GM12801 (cell line): Measurements from ENCODE around the gene TEX54.

ENCODE experiments used
- TF ChIP-seq, protein P1 (sequence below): IDR thresholded peaks from one replicate; pipeline ENCODE4 v1.5.1; 2011; ENCODE audit warnings: control low read depth; ENCODE audit not compliant: insufficient read length; ENCODE audit errors: extremely low read depth

Gene TEX54

DNA sequence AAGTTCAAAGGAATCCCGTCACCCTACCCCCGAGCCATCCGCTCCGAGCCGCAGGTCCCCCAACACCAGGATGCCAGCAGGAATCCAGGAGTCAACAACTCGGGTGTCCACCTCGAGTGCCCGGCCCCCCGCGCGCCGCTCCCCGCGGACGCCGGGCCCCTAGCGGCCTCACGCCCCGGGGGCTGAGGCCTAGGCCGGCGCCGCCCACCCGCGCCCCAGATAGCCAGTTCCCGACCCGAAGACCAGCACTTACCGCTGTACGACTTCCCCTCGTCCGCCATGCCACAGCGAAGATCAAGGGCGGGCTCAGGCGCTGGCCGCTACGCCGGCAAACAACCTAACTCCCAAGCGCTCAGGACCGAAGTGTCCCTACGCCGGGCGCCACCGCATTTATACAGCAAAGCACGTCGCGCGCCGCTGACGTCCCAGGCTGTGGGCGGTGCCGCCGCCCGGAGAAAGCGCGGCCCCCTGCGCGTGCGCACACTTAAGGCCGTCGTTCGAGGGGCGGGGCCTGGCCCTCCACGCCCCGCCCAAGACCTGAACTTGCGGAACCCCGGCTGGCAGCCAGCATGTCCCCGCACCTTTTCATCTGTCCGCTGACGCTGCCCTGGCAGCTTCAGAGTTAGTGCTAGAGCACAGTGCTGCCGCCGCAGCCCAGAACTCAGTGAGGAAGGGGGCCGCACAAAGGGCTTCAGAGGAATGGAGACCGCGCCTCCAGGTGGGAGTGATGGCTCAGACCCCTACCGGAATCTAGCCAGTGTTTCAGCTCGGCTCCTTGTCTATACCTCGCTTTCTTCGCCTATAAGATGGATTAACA, 27.4 kb downstream of the TEX54 start, which contains the start of gene NXF1:
TSS of gene NXF1 (minus strand) at position 365 of the 817 bp plus-strand sequence. CDS start at position 281, 84 bp downstream.
- TF ChIP-seq, protein P1, sequence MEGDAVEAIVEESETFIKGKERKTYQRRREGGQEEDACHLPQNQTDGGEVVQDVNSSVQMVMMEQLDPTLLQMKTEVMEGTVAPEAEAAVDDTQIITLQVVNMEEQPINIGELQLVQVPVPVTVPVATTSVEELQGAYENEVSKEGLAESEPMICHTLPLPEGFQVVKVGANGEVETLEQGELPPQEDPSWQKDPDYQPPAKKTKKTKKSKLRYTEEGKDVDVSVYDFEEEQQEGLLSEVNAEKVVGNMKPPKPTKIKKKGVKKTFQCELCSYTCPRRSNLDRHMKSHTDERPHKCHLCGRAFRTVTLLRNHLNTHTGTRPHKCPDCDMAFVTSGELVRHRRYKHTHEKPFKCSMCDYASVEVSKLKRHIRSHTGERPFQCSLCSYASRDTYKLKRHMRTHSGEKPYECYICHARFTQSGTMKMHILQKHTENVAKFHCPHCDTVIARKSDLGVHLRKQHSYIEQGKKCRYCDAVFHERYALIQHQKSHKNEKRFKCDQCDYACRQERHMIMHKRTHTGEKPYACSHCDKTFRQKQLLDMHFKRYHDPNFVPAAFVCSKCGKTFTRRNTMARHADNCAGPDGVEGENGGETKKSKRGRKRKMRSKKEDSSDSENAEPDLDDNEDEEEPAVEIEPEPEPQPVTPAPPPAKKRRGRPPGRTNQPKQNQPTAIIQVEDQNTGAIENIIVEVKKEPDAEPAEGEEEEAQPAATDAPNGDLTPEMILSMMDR, result no peak

DNA sequence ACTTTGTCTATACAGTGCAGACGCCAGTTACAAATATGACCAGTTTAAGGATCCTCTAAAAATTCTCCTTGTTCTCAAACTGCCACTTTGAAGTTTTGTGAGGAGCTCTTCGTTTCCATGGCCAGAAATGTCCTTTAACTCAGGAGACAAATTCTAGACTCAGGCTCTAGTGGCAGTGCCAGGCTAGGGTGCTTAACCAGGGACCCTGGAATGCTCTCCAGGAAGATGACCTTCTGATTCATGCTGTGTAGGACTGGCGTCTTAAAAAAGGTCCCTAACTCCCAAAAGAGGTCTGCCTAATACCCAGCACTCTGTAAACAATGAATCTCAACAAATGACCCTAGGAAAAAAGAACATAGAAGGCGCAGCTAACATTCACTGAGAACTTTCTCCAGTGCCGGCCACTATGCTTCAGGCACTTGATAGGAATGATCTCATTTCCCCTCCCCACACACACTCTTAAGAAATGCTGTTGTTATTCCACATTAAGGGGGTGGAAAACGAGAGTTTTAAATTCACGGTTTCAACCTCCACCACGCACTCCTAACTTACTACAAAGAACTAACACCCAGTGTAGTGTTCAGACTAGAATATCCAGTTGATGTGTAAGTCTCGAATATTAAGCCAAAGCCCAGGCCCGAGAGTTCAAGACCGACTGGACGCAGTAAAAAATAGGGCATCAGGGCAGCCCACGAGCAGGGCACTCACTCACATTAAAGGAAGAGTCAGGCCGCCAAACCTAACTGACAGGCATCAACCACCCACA, 28.1 kb downstream of the TEX54 start:
- TF ChIP-seq, protein P1, result no peak

DNA sequence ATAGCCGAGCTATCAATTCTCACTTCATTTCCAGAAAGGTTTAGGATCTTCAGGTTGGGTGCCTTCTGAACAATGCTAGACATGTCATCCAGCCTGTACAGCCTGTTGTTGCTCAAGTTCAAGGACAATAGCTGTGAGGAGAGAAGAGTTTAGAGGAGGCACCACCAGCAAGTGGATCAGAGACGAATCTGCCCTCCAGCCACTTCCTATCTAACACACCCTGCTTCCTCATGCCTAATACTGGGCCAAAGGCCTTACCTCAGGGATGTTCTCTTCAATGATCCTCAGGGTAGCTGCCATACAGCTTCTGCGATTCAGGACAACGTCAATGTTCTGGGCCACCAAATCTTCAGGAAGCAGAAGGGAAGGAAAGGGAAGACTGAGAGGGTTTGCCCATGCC, 31.6 kb downstream of the TEX54 start:
- TF ChIP-seq, protein P1, result no peak

DNA sequence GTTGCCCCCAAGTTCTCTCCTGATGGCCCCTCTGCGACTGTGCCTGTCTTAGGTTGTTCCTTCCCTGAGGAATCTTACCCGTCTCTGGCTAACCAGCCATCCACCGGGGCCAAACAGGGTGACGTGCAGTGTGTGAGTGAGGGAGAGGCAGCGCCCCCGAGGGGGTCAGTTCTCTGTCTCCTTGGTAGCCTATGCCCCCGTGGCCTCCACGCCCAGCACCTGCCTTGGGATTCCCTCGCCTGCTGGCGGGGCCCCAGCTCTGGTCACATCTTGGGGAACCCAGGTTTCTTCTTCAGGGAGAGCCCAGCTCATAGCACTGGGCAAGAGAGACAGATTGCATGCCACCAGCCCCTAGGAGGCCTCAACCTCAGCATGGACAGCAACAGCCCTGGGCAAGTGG, 33.2 kb downstream of the TEX54 start:
- TF ChIP-seq, protein P1, result no peak

DNA sequence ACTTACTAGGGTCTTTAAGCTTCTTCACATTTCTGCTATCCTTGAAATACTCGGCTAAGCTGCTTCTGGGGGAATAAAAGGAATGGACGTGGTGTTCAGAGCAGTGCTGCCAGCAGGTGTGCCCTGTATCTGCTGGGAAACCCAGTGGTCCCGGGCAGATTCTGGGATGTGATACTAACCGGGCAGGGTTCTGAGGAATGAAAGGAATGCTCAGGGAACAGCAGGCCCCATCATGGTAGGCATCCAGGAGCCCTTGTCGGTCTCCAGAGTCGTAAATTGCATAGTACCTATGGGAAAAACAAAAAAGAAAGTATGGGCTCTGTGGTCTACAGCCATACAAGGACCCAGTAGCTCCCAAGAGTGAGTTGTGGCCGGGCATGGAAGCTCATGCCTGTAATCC, 36.4 kb downstream of the TEX54 start:
- TF ChIP-seq, protein P1, result no peak

DNA sequence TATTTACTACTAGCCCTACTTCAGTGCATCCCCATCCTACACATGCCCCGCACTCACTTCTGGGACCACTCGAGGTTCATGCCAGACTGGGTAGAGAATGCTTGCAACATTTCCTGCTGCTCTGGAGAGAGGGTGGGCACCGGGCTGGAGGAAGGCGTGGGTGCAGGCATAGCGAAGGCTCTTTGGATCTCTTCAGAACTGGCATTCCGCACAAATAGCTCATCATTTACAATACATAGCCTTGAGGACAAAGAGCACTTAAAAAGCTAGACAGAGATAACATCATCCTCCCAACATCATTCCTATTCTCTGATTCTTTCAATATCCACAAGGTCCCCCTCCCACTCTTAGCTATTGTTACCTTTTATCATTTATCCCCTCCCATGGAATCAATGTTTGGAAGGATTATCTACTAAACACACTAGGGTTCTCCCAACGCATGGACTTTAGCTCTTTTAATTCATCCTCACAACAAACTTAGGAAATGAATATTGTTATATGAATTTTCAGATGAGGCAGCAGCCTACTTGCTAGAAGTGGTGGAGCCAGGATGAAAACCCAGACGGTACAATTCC, 38.4 kb downstream of the TEX54 start:
- TF ChIP-seq, protein P1, result no peak

DNA sequence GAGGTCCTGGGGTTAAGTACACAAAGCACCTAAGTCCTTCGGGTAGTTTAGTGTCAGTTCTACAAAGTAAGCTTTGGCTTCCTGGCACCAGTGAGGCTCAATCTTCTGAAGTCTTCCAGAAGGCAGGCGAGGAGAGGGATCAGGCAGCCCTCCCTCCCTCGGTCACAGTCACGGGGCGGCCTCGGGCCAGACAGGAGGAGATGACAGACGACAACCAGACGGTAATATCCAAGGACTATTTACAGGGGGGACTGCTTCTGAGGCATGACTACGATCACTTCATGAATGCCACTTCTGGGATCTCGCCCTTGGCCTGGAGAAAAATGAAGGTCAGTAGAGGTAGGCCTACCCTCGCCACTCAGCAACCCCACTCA, 40.5 kb downstream of the TEX54 start:
- TF ChIP-seq, protein P1, result no peak
